ENCODE results near the gene SUN1.
A peak's percentile ranks its signal among the peaks of the same experiment; 100 is the strongest.
"Not testable (repeated sequence)": the region's sequence is repeated elsewhere in the genome, so short reads cannot be mapped to it uniquely, and the experiment has no call there.

SUN1 gene

GRCh38 chr7:859359-860030 is 27.2 kb downstream of the SUN1 start:
- no peak for DNase-seq

- DNase-seq, result no peak
These were observed 27.9 kb downstream of the SUN1 start for GRCh38 chr7:860149-860548.

GRCh38 chr7:861222-861621 is 28.9 kb downstream of the SUN1 start:
- DNase-seq, result no peak

GRCh38 chr7:862157-862556 is 29.9 kb downstream of the SUN1 start:
- DNase-seq, result no peak

GRCh38 chr7:863106-863505 is 30.8 kb downstream of the SUN1 start:
- DNase-seq, result no peak

GRCh38 chr7:865921-866320 is 33.6 kb downstream of the SUN1 start:
- DNase-seq, result no peak

GRCh38 chr7:867001-867405 is 34.7 kb downstream of the SUN1 start:
- no peak for DNase-seq

- DNase-seq, result no peak
These were observed 35.3 kb downstream of the SUN1 start for GRCh38 chr7:867406-868188.

GRCh38 chr7:868189-868486 is 35.9 kb downstream of the SUN1 start:
- no peak for DNase-seq

GRCh38 chr7:869348-869747 is 37.1 kb downstream of the SUN1 start:
- DNase-seq, result no peak

- DNase-seq, result no peak
These were observed 39.7 kb downstream of the SUN1 start for GRCh38 chr7:871900-872537.

- DNase-seq, result not testable (repeated sequence)
These were observed 40.4 kb downstream of the SUN1 start for GRCh38 chr7:872685-873084.

GRCh38 chr7:873367-874002 is 41.2 kb downstream of the SUN1 start:
- DNase-seq, result peak; percentile 59

- no peak for DNase-seq
These were observed 41.9 kb downstream of the SUN1 start for GRCh38 chr7:874031-874749.

GRCh38 chr7:875051-875450 is 42.8 kb downstream of the SUN1 start:
- DNase-seq, result no peak

- DNase-seq, result no peak
These were observed 43.3 kb downstream of the SUN1 start for GRCh38 chr7:875476-876076.

GRCh38 chr7:876077-876971 is 44.0 kb downstream of the SUN1 start, which contains the start of gene GET4:
Gene GET4, plus strand, starts transcription at chr7:876554. Its CDS starts 92 bp downstream, at chr7:876646.
- DNase-seq, result peak; percentile 90

GRCh38 chr7:876972-877311 is 44.7 kb downstream of the SUN1 start:
- no peak for DNase-seq

GRCh38 chr7:877312-878232 is 45.3 kb downstream of the SUN1 start:
- peak; percentile 6 for DNase-seq

- no peak for DNase-seq
These were observed 46.8 kb downstream of the SUN1 start for GRCh38 chr7:879093-879492.
